Activated CD8-positive, alpha-beta memory T cell treated with anti-CD3 and anti-CD28 coated beads for 36 hours (primary cell): ENCODE data around the gene DNASE1L1. TPM values are rescaled to one million over a fixed set of nuclear protein-coding genes. Genes with fewer than 3 reads are reported as not detected.

Source experiments
- CTCF ChIA-PET: fragments of 350-600 bp; sonication (Branson Sonifier 250); formaldehyde crosslinking; loops from one replicate; lab custom pipeline; 2021; ENCODE audit warnings: antibody characterized with exemption; lab: Charles Lee
- POLR2A ChIA-PET: fragments of 350-600 bp; sonication (Branson Sonifier 250); formaldehyde crosslinking; loops from one replicate; lab custom pipeline; 2021; ENCODE audit warnings: antibody characterized with exemption; lab: Charles Lee
- total RNA-seq, 2 experiments: library from RNA; stranded (reverse); gene quantifications; one replicate each; pipeline ENCODE4 v1.2.3, GENCODE V29; 2021

DNASE1L1 gene
- 10 to 100 TPM; 10.8 to 11.8 TPM for total RNA-seq

DNA sequence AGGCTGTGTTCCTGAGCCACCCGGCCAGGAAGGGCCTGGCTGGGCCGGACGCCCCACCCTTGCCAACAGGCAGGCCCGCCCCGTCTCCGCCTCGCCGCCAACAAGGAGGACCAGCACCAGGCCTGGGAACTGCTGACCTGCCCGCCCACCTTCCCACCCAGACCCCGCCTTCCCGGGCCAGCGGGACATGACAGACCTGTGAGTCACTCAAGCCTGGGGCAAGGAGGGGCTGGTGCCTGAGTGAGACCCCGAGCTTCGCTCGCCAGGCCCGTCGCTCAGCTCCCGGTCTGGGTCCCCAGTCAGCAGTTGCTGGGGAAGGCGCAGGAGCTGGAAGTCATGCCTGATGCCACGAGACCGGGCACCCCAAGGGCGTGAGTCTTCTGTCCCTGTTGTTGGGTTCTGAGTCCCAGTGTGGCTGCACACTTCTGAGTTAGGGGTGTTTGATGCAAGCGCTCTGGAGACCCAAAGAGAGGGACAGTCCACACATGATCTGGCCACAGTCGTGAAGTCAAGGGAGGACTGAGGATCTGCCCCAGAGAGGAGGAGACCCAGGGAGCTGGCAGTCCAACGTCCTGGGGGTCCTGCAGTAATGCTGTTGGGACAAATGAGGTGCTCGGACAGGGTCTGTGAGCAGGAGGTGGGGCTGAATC, at the start of gene DNASE1L1:
Gene DNASE1L1 (minus strand): TSS at position 33 of the 650 bp plus-strand sequence. CDS start 3,686 bp downstream, outside the sequence.
- POLR2A ChIA-PET, result interaction anchor here (0.7 to 1.3 kb wide), 2 partner anchors 11 to 18 kb away, joined by 3 read pairs; partner anchors contain the start of gene RPL10
- CTCF ChIA-PET, result interaction anchor here (2.0 kb wide), 1 partner anchor 10 kb away, joined by 8 read pairs; the partner anchor contains the start of gene RPL10

DNA sequence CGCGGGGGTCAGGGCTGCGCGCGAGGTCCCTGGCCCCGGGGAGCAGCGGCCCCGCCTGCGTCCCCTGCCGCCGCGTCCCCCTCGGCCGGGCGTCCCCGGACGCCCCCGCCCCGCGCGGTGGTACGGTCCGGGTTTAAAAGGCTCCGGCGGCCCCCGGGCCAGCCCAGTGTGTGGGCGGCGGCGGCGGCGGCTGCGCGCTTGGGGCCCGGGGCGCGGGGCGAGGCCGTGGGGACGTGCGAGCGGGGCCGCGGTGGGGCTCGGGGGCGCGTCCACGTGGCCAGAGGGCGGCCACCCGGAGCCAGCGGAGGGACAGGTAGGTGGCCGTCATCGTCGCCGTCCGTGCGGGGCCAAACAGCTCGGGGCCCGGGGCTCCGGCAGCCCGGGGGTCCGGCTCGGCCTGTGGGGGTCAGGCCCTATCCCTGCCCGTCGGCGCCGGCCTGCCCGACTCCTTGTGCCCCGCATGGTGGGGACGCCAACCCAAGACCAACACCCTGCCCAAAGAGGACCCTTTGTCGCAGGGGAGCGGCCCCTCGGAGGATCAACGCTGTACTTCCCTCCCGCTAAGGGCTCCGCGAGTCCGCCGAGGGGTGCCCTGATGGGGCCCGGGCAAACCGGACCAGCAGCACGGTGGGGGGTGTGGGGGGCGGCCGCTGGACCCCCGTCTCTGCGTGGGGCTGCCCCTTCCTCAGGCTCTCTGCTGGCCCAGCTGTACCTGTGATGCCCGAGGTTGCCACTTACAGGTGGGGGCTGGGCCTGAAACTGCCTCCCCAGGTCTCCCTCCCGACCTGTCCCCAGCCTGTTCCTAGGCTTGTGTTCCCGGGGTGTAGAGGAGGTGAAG, 49.3 kb upstream of the DNASE1L1 start, which contains the start of gene PLXNA3:
Gene PLXNA3 (plus strand): TSS at position 166 of the 838 bp plus-strand sequence. CDS start 1,903 bp downstream, outside the sequence.
- CTCF ChIA-PET, result no interaction called here

GRCh38 chrX:154457491-154458115, 48.5 kb upstream of the DNASE1L1 start:
- ChIA-PET POLR2A (interaction anchor here (1.0 kb wide), 1 partner anchor 29 kb away, joined by 3 read pairs; the partner anchor contains the start of gene ATP6AP1), CTCF (no interaction called here)

More for the DNA sequence above, 49.3 kb upstream of the DNASE1L1 start, which contains the start of gene PLXNA3:
- POLR2A ChIA-PET, result interaction anchor here (1.0 kb wide), 1 partner anchor 30 kb away, joined by 3 read pairs; the partner anchor contains the start of gene ATP6AP1

DNA sequence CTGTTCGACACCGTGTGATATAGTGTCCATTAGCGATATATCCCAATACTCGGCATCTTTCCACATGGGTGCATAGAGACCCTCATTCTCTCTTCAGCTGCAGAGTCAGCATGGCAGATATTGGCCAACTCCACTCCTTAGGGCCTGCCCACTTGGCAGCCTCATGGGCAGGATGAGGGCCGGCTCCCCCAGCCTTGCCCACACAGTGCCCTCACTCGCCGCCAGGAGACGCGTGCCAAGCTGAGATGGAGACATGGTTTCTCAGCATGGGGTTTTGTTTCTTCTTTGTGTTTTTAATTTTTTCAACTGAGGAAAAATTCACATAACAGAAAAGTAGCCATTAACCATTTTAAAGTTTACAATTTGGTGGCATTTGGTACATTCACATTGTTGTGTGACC, 43.8 kb upstream of the DNASE1L1 start:
- POLR2A ChIA-PET, result no interaction called here
- CTCF ChIA-PET, result interaction anchor here (0.8 kb wide), 1 partner anchor 83 kb away, joined by 4 read pairs; no protein-coding TSS in a partner anchor

DNA sequence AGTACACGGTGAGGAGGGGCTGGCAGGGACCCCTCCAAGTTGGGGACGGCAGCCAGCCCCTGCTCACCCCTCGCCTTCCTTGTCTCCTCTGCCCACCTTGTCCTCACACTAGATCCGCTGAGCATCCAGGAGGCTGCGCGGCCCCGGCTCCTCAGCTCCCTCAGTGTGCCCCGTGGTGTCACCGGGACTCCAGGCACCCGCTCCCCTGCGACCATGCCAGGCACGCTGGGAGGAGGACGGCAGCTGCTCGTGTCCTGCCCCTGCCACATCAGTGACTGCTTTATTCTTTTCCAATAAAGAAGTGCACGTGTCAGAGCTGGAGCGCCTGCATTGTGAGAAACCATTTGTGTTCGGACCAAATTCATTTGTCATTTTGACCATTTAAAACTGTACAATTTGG, 41.3 kb upstream of the DNASE1L1 start:
- CTCF ChIA-PET, result no interaction called here
- POLR2A ChIA-PET, result no interaction called here

DNA sequence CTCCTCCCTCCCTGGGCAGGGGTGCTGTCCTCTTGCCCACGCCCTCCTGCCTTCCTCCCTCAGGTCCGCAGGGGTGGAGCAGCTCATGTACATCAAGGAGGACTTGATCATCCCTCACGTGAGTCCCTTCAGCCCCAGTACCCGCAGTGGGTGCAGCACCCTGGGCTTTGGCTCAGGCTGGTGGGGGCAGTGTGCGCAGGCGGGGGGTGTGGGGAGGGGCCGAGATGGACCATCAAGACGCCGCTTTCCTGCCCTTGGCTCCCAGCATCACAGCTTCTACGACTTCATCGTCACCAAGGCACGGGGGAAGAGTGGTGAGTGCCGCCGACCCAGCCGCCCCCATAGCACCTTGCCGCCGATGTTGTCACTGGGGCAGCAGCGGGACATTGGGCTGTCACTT, 40.6 kb upstream of the DNASE1L1 start:
- CTCF ChIA-PET, result no interaction called here
- POLR2A ChIA-PET, result interaction anchor here (0.5 kb wide), 1 partner anchor 75 kb away, joined by 3 read pairs; no protein-coding TSS in a partner anchor

DNA sequence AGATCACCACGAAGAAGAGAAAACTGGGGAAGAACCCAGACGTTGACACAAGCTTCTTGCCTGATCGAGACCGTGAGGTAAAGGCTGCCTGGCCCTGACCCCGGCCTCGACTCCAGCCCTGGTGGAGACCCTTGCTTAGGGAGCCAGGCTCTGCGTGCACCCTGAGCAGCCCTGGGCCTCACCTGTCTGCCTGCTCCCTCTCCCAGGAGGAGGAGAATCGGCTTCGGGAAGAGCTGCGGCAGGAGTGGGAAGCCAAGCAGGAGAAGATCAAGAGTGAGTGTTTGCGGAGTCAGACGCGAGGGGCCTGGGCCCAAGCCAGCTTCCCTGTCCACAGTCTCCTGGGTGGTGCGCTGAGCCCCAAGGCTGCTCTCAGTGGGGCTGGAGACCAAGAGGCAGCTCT, 39.4 kb upstream of the DNASE1L1 start:
- POLR2A ChIA-PET, result no interaction called here
- CTCF ChIA-PET, result no interaction called here

DNA sequence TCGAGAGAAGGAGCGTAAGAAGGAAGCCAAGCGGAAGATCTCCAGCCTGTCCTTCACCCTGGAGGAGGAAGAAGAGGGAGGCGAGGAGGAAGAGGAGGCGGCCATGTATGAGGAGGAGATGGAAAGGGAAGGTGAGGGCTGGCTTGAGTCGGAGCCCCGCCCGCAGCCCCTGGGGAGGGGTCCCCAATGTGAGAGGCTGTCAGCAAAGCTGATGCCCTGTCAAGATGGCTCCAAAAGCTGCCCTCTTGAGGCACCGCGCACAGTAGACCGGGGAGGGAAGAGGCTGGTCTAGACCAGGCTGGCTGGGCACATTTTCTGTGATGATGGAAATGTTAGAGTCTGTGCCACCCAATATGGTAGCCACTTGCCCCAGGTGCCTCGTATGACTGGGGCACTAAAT, 37.4 kb upstream of the DNASE1L1 start:
- CTCF ChIA-PET, result no interaction called here
- POLR2A ChIA-PET, result no interaction called here

DNA sequence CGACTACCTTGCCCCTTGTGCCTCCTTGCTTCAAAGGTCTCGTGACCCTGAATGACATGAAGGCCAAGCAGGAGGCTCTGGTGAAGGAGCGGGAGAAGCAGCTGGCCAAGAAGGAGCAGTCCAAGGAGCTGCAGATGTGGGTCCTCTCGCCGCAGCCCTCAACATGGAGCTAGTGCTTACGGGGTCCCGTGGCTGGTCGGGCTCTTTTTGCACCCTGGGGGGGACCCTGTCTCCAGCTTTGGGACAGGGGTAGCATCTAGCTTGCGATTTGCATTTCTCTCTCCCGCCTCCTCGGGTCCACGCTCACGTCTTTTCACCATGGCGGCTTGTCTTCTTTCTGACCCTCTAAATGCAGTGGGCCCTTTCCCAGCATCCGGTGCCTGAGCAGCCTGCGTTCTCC, 36.7 kb upstream of the DNASE1L1 start:
- POLR2A ChIA-PET, result no interaction called here
- CTCF ChIA-PET, result interaction anchor here (1.2 kb wide), 1 partner anchor 31 kb away, joined by 3 read pairs; no protein-coding TSS in a partner anchor

- CTCF ChIA-PET, result interaction anchor here (1.2 kb wide), 1 partner anchor 32 kb away, joined by 3 read pairs; no protein-coding TSS in a partner anchor
- POLR2A ChIA-PET, result no interaction called here
These were observed 35.7 kb upstream of the DNASE1L1 start for GRCh38 chrX:154444755-154445246.

DNA sequence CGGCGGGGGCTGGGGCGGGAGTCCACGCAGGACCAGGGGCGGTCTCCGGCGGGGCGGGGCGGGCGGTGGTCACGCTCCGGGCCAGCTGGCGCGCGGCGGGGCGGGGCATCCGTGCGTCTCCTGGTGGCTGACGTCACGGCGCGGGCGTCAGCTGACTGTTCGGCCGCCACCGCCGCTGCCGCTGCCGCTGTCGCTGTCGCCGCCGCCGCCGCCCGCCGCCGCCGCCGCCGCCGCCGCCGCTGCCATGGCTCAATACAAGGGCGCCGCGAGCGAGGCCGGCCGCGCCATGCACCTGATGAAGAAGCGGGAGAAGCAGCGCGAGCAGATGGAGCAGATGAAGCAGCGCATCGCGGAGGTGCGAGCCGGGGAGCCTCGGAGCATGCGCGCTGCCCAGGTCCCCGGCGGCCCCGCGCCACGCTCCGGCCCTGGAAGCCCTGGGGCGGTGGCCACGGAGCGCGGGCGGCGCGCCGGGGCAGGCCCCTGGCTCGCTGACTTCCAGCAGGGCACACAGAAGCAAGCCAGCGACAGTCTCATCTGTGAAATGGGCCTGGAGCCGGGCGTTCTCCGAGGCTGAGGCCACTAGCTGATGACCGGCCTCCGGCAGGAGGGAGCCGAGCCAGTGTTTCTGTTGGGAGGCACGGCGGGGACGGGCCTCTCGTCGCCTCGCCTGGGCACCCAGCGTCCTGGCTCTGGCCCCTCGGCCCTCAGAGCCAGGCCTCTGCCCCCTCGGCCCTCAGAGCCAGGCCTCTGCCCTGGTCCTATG, 35.1 kb upstream of the DNASE1L1 start, which contains the start of gene FAM50A:
Gene FAM50A (plus strand): TSS at position 150 of the 763 bp plus-strand sequence. CDS start 95 bp downstream, at position 245.
- ChIA-PET CTCF (interaction anchor here (0.8 kb wide), 1 partner anchor 83 kb away, joined by 3 read pairs; no protein-coding TSS in a partner anchor), POLR2A (no interaction called here)

DNA sequence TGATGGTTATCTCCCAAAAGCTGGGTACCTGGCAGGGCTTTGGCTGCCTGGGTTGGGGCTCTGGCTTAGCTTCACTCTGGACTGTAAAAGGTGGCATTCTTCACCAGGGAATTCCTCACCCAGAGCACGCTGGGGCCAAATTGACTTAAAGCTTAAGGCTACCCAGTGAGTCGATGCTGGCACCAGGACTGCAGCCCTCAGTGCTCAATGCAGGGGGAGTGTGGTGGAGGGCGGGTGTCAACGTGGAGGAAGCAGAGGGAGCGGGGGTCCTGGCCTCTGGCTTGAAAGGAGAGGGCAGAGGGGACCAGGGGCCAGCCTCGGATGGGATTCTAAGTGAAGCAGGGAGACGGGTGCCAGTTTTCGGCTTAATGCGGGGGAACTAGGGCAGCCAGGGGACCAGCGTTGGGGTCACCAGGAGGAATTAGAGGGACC, 34.4 kb upstream of the DNASE1L1 start:
- ChIA-PET CTCF (interaction anchor here (0.8 kb wide), 1 partner anchor 84 kb away, joined by 3 read pairs; no protein-coding TSS in a partner anchor), POLR2A (no interaction called here)

- CTCF ChIA-PET, result no interaction called here
- POLR2A ChIA-PET, result no interaction called here
These were observed 33.1 kb upstream of the DNASE1L1 start for GRCh38 chrX:154441984-154442707.

- ChIA-PET POLR2A (no interaction called here), CTCF (interaction anchor here (0.9 kb wide), 1 partner anchor 92 kb away, joined by 3 read pairs; no protein-coding TSS in a partner anchor)
These were observed 32.5 kb upstream of the DNASE1L1 start for GRCh38 chrX:154441564-154441963.

- CTCF ChIA-PET, result interaction anchor here (0.9 kb wide), 1 partner anchor 93 kb away, joined by 3 read pairs; no protein-coding TSS in a partner anchor
- POLR2A ChIA-PET, result no interaction called here
These were observed 31.7 kb upstream of the DNASE1L1 start for GRCh38 chrX:154440623-154441357.

GRCh38 chrX:154439841-154440240, 30.8 kb upstream of the DNASE1L1 start:
- ChIA-PET CTCF (no interaction called here), POLR2A (no interaction called here)
